DMS153 (cell line): ENCODE data around the gene ZNF275.
"Not testable (repeated sequence)": the region's sequence is repeated elsewhere in the genome, so short reads cannot be mapped to it uniquely, and the experiment has no call there.

Experiments
- DNase-seq: peaks from one replicate; lab custom pipeline; 2025; lab: John Stamatoyannopoulos, UW

Gene ZNF275

GRCh38 chrX:153333821-153334653 lies at the start of gene ZNF275:
ZNF275 (plus strand) TSS chrX:153334153; CDS start chrX:153336680, 2,527 bp downstream.
- DNase-seq = peak; percentile 54

DNA sequence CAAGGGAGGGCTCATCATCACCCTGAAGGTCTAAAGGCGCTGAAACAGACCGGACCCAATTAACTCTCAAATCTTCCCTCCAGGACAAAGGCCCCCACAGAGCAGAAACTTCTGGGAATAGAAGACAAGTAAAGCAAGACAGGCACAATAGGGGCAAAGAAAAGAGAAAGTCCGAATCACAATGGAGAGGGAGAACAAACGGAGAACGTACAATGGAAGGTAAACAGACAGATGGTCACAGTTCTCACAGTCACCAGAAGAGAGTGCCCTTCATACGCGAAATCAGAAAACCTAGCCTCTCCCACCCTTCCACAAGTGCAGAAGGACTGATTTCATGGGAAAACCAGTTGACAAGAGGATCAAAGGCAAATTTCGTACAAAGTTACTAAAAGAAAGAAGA lies 48.3 kb upstream of the ZNF275 start:
- DNase-seq = not testable (repeated sequence)

GRCh38 chrX:153288807-153289206 lies 45.1 kb upstream of the ZNF275 start:
- not testable (repeated sequence) for DNase-seq

DNA sequence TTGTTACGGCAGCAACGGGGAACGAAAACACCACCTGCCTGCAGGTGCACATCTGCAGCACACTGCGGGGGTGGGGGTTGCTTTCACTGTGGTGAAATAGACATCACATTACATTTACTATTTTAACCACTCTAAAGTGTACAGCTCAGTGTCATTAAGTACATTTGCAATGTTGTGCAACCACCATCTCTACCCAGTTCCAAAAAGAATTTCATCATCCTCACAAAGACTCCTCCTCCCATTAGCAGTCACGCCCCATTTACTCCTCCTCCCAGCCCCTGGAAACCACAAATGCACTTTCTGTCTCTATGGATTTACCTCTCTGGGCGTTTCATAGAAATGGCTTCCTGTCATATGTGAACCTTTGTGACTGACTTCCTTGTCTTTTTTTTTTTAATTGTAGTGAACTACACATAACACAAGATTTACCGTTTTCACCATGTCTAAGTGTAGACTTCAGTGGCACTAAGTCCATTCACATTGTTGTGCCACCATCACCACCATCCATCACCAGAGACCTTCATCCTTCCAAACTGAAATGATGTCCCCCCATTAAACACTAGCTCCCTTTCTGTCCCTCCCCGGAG lies 40.4 kb upstream of the ZNF275 start:
- DNase-seq = not testable (repeated sequence)

DNA sequence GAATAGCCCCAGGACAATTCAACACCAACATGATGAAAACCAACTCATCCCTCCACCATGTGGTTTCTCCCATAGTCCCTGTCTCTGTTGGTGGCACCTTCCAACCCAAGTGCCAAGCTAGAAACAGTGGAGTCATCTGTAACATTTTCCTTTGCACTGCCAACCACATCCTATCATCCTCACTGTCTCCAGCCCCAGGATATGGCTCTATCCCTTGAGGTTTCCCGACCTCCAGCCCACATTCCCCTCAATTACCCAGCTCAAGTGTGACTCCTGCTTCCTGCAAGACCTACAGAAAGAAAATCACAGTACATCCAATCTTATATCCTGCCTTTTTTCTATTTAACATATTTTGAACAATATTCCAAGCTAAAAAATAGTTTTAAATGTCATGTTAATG lies 36.6 kb upstream of the ZNF275 start:
- DNase-seq = no peak

DNA sequence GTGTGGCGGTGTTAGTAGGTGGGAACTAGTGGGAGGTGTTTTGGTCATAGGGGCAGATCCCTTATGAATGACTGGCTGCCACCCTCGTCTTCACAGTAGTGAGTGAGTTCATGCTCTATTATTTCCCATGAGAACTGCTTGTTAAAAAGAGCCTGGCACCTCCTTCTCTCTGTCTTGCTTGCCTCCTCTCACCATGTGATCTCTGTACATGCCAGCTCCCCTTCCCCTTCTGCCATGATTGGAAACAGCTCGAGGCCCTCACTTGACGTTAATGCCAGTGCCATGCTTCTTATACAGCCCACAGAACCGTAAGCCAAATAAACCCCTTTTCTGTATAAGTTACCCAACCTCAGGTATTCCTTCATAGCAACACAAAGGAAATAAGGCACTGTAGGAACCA lies 34.1 kb upstream of the ZNF275 start:
- no peak for DNase-seq

DNA sequence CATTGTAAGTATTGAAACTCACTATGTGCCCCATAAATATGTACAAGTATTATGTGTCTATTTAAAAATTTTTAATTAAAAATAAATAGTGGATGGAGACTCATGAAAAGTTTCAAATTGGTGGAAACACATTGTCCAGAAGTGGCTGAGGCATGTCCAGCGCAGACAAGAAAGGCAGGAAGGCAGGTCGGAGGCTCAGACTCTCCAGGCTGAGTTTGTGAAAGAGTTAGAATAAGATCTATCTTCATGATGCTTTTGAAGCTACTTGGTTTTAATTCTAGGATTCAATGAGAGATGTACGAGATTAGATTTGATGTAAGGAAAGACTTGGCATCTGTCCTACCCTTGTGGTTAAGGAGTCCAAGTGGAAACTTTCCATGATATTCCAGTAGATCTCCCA lies 32.2 kb upstream of the ZNF275 start:
- DNase-seq = no peak

DNA sequence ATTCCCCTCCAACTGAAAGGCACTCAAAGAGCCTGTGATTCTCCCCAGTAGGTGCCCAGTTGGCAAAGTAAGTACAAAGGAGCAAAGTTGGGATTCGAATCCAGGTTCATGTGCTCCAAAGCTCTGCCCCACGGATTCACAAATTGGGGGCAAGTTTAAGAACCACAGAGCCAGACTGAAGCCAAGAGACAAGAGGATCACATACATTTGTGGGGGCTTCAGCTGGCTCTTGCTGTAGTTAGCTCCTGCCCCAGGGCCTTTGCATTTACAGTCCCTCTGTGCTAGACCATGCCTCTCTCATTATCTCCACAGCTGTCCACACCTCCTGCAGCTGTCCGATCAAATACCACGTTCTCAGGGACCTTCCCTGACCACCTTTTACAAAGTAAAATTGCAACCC lies 31.2 kb upstream of the ZNF275 start:
- no peak for DNase-seq

DNA sequence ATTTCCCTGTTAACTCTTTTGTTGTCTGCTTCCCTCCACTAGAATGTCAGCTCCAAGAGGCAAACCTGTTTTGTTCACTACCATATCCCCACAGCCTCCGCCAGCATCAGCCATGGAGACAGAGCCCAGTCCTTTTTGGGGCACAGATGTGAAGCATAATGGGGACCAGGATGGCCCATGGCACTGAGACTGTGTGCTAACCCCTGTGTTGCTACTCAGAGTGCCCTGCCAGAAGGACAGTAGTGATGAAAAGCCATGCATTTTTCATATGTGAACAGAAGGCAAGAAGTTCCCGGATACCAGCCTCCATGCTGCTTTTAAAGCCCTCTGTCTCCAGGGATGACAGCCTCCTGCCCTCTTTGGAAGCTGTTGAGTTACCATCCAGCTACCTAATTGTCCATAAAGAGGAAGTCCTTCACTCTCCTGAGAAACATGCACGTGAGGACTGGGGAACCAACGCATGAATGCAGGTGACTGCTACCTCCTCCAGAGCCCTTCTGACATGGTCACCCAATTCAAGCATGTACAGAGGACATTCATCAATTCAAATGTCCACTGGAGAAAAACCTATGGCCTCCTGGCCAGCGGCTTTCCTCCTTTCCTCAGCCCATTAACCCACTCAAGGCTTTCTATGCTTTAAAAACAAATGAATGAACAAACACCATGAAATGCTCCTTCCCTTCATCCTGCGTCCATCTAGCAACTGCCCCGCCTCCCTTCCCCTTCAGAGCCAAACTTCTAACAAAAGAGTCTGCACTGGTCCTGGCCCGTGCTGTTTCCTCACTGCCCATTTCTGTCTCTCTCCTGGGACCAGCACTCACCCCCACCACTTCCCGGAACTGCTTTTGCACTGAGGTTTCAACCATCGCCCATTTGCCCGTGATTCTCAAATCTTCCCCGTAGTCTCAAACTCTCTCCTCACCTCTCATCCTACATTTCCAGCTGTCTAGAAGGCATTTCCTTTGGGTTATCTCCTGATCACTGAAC lies 30.4 kb upstream of the ZNF275 start:
- DNase-seq = no peak

GRCh38 chrX:153304988-153305736 lies 28.8 kb upstream of the ZNF275 start:
- no peak for DNase-seq

DNA sequence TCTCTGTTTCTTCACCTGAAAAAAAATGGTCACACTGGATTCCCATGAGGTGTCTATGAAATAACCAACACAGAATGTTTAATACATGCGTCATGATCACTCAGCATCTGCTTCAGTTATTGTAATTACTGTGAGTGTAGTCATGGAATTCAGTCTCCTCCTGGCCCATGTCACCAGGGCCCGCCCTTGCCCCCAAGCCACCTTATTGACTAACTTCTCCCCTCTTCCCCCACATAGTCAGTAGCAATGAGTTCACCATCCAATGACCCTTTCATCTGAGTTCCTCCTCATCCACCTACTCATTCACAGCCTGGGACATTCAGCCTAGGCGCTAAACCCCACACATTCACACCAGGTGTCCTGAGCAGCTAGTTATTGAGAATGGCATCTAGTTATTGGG lies 28.0 kb upstream of the ZNF275 start:
- DNase-seq = no peak

DNA sequence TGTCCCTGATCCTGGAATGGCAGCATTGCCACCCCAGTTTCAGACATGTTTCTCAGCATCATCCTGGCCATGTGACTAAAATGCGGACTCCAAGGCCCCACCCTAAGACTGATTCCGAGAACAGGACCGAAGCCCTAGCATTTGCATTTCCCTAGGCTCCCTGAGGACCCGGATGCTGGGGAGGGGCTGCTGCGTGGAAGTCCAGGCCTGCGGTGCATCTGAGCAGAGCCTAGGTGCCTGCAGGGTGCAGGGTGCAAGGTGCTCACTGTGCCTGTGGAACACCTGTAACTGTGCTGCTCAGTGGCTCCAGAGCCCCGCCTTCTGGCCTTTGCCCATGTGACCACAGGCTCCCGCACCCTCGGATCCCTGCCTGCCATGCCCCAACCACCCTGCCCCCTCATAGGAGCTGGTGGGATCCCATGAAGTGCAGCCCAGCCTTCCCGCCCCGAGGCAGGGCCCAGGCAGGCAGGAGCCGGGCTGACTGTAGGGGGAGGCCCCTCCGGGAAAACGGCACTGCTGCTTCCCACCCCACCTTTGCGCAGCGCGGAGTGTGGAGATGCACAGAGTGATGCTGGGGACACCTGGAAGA lies 27.3 kb upstream of the ZNF275 start:
- DNase-seq = no peak

DNA sequence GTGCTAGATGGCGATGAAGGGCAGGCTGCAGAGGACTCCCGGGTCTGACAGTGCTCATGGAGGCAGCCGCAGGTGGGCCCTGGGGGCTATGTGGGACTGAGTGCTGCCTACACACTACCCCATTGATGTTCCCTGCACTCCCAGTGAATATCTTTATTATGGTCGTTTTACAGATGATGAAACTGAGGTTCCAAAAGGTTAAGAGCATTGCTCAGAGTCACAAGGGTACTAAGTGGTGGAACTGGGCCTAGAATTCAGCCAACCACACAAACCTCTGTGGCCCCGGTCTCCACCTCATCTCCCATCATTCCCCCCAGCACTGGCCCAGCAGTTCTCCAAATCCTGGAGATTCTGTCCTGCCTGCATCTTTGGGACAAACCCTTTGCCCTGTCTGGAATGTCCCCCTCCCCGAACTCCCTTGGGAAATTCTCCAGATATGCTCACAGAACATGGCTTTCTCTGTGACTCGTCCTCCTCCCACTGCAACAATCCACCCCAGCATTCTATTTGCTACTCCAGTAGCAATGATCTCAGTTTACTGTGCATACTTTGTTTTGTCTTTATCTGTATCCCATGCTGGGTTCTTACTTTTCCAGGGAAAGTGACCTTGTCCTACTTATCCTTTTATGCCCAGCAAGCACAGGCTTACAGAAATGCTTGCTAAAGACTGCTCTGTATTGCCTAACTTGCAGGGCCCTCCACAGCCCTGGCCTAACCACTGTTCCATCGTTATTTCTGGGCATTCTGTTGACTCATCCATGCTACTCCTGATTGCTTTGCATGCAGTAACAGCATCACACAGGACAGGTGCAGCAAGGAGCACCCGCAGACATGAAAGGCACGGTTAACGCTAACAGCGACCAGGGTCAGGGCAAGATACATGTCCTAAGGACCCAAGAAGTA lies 26.4 kb upstream of the ZNF275 start:
- DNase-seq = no peak

- DNase-seq = no peak
These were observed 23.1 kb upstream of the ZNF275 start for GRCh38 chrX:153310901-153311300.

DNA sequence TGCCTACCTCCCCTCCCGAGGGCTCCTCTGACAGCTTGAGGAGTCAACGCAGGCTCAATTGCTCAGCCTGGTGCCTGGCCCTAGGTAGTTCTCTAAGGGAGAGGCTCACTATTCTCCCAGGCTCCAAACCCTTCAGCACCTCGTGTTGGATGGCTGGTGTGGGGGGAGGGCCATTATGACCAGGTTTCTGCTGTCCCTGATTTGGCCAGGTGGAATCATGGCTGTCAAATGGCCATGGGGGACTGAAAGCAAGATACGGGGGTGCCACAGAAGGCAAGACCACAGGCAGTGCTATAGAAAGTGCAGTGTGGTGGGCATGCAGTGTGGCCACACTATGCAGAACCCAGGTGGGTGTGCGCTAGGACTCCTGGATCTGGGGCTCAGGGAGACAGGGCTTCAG lies 21.9 kb upstream of the ZNF275 start:
- no peak for DNase-seq

GRCh38 chrX:153312842-153313241 lies 21.1 kb upstream of the ZNF275 start:
- no peak for DNase-seq

- no peak for DNase-seq
These were observed 16.6 kb upstream of the ZNF275 start for GRCh38 chrX:153317306-153317705.

- DNase-seq = no peak
These were observed 15.8 kb upstream of the ZNF275 start for GRCh38 chrX:153317996-153318722.

DNA sequence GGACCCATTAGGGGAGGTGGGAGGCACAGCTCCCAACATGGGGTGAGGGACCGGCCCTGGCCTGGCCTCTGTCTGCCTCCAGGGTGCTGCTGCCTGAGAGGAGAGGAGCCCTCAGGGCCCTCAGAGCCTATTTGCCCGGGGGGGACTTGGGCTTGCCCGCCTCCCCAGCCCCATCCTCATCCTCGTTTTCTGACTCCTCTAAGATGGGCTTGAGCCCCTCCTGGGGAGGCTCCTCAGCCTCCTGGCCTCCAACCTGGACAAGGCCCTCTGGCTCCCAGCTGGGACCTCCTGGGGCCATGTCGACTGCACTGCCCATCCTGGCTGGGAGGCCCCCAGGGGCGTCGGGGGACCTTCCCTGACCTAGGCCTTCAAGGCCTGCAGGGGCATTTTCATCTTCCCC lies 15.1 kb upstream of the ZNF275 start:
- DNase-seq = no peak
